Panc1 (cell line): ENCODE results near the gene PCNX1.

Experiments
- CTCF ChIP-seq: fragments of 450-650 bp; IDR thresholded peaks from 2 replicates; pipeline ENCODE4 v1.5.1; 2017; ENCODE audit warnings: mild to moderate bottlenecking
- POLR2AphosphoS5 ChIP-seq: IDR thresholded peaks from 2 replicates; pipeline ENCODE4 v1.6.1; 2012; ENCODE audit warnings: mild to moderate bottlenecking, low read depth, low read length, moderate library complexity
- TCF7L2 ChIP-seq: IDR thresholded peaks from 2 replicates; pipeline ENCODE4 v1.6.1; 2011; ENCODE audit warnings: mild to moderate bottlenecking, low read depth, low read length, inconsistent platforms
- TF ChIP-seq, protein P1 (sequence below), 2 experiments: IDR thresholded peaks; 2 replicates each; pipeline ENCODE4 v1.6.1; 2011 to 2012; ENCODE audit warnings: low read depth in 2 of 2, control low read depth in 1 of 2, low read length in 1 of 2, mild to moderate bottlenecking in 1 of 2, moderate library complexity in 1 of 2; ENCODE audit not compliant: insufficient read depth in 1 of 2

GRCh38 chr14:70916300-70916699 lies 9.0 kb downstream of the PCNX1 start:
- no peak for TF ChIP-seq TCF7L2
- no peak for TF ChIP-seq CTCF
- no peak for TF ChIP-seq POLR2AphosphoS5
- TF ChIP-seq, protein P1, sequence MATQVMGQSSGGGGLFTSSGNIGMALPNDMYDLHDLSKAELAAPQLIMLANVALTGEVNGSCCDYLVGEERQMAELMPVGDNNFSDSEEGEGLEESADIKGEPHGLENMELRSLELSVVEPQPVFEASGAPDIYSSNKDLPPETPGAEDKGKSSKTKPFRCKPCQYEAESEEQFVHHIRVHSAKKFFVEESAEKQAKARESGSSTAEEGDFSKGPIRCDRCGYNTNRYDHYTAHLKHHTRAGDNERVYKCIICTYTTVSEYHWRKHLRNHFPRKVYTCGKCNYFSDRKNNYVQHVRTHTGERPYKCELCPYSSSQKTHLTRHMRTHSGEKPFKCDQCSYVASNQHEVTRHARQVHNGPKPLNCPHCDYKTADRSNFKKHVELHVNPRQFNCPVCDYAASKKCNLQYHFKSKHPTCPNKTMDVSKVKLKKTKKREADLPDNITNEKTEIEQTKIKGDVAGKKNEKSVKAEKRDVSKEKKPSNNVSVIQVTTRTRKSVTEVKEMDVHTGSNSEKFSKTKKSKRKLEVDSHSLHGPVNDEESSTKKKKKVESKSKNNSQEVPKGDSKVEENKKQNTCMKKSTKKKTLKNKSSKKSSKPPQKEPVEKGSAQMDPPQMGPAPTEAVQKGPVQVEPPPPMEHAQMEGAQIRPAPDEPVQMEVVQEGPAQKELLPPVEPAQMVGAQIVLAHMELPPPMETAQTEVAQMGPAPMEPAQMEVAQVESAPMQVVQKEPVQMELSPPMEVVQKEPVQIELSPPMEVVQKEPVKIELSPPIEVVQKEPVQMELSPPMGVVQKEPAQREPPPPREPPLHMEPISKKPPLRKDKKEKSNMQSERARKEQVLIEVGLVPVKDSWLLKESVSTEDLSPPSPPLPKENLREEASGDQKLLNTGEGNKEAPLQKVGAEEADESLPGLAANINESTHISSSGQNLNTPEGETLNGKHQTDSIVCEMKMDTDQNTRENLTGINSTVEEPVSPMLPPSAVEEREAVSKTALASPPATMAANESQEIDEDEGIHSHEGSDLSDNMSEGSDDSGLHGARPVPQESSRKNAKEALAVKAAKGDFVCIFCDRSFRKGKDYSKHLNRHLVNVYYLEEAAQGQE (IDR thresholded peaks at IDR 0.05; ENCODE audit: insufficient read depth in 1 of 2, low read depth in 2 of 2, low read length in 1 of 2), result no peak
